ENCODE data around the gene SERPINA3. TPM values are rescaled to one million over a fixed set of nuclear protein-coding genes. Genes with fewer than 3 reads are reported as not detected.

The SERPINA3 gene
- total RNA-seq, 1 experiment from 2014 or later, result 3.5 TPM

- H3K27me3 Mint-ChIP-seq (ENCODE audit: low read depth), result no peaks in the 10 kb centered on the region; the same call in 1 of the 2 replicates
- ATAC-seq (no peak), DNase-seq (ENCODE audit: low spot score) (no peak)
- ChIA-PET CTCF (no interaction called here), POLR2A (no interaction called here)
- TF ChIP-seq ZNF396 (CRISPR knock-in tag; IDR thresholded peaks at IDR 0.05; ENCODE audit: borderline replicate concordance) (no peak), ZNF138 (CRISPR knock-in tag; conservative IDR thresholded peaks at IDR 0.05) (no peak), SOX15 (CRISPR knock-in tag; IDR thresholded peaks at IDR 0.05) (no peak), CREB1 (CRISPR knock-in tag; IDR thresholded peaks at IDR 0.05) (no peak), EMX1 (CRISPR knock-in tag; IDR thresholded peaks at IDR 0.05) (no peak), GTF2I (CRISPR knock-in tag; conservative IDR thresholded peaks at IDR 0.05) (no peak), HMGXB4 (CRISPR knock-in tag; IDR thresholded peaks at IDR 0.05) (no peak), TCF7 (CRISPR knock-in tag; IDR thresholded peaks at IDR 0.05; ENCODE audit: low read depth) (no peak)
- TF ChIP-seq, protein P1, sequence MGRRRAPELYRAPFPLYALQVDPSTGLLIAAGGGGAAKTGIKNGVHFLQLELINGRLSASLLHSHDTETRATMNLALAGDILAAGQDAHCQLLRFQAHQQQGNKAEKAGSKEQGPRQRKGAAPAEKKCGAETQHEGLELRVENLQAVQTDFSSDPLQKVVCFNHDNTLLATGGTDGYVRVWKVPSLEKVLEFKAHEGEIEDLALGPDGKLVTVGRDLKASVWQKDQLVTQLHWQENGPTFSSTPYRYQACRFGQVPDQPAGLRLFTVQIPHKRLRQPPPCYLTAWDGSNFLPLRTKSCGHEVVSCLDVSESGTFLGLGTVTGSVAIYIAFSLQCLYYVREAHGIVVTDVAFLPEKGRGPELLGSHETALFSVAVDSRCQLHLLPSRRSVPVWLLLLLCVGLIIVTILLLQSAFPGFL (CRISPR knock-in tag; IDR thresholded peaks at IDR 0.05; ENCODE audit: borderline replicate concordance), result no peak
- TF ChIP-seq, protein P2, sequence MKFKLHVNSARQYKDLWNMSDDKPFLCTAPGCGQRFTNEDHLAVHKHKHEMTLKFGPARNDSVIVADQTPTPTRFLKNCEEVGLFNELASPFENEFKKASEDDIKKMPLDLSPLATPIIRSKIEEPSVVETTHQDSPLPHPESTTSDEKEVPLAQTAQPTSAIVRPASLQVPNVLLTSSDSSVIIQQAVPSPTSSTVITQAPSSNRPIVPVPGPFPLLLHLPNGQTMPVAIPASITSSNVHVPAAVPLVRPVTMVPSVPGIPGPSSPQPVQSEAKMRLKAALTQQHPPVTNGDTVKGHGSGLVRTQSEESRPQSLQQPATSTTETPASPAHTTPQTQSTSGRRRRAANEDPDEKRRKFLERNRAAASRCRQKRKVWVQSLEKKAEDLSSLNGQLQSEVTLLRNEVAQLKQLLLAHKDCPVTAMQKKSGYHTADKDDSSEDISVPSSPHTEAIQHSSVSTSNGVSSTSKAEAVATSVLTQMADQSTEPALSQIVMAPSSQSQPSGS (CRISPR knock-in tag; IDR thresholded peaks at IDR 0.05; ENCODE audit: borderline replicate concordance, low read depth), result no peak
- TF ChIP-seq, protein P3, sequence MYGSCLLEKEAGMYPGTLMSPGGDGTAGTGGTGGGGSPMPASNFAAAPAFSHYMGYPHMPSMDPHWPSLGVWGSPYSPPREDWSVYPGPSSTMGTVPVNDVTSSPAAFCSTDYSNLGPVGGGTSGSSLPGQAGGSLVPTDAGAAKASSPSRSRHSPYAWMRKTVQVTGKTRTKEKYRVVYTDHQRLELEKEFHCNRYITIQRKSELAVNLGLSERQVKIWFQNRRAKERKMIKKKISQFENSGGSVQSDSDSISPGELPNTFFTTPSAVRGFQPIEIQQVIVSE (CRISPR knock-in tag; IDR thresholded peaks at IDR 0.05; ENCODE audit: borderline replicate concordance), result no peak
- TF ChIP-seq, protein P4, sequence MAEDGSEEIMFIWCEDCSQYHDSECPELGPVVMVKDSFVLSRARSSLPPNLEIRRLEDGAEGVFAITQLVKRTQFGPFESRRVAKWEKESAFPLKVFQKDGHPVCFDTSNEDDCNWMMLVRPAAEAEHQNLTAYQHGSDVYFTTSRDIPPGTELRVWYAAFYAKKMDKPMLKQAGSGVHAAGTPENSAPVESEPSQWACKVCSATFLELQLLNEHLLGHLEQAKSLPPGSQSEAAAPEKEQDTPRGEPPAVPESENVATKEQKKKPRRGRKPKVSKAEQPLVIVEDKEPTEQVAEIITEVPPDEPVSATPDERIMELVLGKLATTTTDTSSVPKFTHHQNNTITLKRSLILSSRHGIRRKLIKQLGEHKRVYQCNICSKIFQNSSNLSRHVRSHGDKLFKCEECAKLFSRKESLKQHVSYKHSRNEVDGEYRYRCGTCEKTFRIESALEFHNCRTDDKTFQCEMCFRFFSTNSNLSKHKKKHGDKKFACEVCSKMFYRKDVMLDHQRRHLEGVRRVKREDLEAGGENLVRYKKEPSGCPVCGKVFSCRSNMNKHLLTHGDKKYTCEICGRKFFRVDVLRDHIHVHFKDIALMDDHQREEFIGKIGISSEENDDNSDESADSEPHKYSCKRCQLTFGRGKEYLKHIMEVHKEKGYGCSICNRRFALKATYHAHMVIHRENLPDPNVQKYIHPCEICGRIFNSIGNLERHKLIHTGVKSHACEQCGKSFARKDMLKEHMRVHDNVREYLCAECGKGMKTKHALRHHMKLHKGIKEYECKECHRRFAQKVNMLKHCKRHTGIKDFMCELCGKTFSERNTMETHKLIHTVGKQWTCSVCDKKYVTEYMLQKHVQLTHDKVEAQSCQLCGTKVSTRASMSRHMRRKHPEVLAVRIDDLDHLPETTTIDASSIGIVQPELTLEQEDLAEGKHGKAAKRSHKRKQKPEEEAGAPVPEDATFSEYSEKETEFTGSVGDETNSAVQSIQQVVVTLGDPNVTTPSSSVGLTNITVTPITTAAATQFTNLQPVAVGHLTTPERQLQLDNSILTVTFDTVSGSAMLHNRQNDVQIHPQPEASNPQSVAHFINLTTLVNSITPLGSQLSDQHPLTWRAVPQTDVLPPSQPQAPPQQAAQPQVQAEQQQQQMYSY (CRISPR knock-in tag; IDR thresholded peaks at IDR 0.05), result no peak
- TF ChIP-seq, protein P5, sequence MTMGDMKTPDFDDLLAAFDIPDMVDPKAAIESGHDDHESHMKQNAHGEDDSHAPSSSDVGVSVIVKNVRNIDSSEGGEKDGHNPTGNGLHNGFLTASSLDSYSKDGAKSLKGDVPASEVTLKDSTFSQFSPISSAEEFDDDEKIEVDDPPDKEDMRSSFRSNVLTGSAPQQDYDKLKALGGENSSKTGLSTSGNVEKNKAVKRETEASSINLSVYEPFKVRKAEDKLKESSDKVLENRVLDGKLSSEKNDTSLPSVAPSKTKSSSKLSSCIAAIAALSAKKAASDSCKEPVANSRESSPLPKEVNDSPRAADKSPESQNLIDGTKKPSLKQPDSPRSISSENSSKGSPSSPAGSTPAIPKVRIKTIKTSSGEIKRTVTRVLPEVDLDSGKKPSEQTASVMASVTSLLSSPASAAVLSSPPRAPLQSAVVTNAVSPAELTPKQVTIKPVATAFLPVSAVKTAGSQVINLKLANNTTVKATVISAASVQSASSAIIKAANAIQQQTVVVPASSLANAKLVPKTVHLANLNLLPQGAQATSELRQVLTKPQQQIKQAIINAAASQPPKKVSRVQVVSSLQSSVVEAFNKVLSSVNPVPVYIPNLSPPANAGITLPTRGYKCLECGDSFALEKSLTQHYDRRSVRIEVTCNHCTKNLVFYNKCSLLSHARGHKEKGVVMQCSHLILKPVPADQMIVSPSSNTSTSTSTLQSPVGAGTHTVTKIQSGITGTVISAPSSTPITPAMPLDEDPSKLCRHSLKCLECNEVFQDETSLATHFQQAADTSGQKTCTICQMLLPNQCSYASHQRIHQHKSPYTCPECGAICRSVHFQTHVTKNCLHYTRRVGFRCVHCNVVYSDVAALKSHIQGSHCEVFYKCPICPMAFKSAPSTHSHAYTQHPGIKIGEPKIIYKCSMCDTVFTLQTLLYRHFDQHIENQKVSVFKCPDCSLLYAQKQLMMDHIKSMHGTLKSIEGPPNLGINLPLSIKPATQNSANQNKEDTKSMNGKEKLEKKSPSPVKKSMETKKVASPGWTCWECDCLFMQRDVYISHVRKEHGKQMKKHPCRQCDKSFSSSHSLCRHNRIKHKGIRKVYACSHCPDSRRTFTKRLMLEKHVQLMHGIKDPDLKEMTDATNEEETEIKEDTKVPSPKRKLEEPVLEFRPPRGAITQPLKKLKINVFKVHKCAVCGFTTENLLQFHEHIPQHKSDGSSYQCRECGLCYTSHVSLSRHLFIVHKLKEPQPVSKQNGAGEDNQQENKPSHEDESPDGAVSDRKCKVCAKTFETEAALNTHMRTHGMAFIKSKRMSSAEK (CRISPR knock-in tag; IDR thresholded peaks at IDR 0.05; ENCODE audit: borderline replicate concordance), result no peak
- H3K27ac Mint-ChIP-seq, result no peak overlapping the region
- H3K36me3 Mint-ChIP-seq, result no peaks in the 10 kb centered on the region
- no peaks in the 10 kb centered on the region for H3K4me1 Mint-ChIP-seq
- H3K9me3 Mint-ChIP-seq, result no peaks in the 10 kb centered on the region
- no peak overlapping the region for H3K4me3 Mint-ChIP-seq
Measured at GRCh38 chr14:94572637-94573303, 39.4 kb upstream of the SERPINA3 start.
